IPS-NIHi11 (cell line): Measurements from ENCODE around the gene AK8.

Experiments
- DNase-seq: peaks from one replicate; pipeline ENCODE4 v3.0.0; 2012; ENCODE audit warnings: mixed read lengths, low spot score

Gene AK8

GRCh38 chr9:132770770-132771310 lies 107.2 kb downstream of the AK8 start:
- no peak for DNase-seq

- peak; percentile 85 for DNase-seq
Observed at GRCh38 chr9:132769906-132770769, 107.9 kb downstream of the AK8 start.

GRCh38 chr9:132768932-132769905 lies 108.9 kb downstream of the AK8 start:
- DNase-seq, result peak; percentile 76

GRCh38 chr9:132763574-132763973 lies 114.5 kb downstream of the AK8 start:
- DNase-seq, result no peak

GRCh38 chr9:132762896-132763295 lies 115.2 kb downstream of the AK8 start:
- DNase-seq, result no peak

GRCh38 chr9:132761602-132762001 lies 116.5 kb downstream of the AK8 start:
- no peak for DNase-seq

- DNase-seq, result no peak
Observed at GRCh38 chr9:132760057-132760456, 118.0 kb downstream of the AK8 start.

GRCh38 chr9:132757016-132757415 lies 121.1 kb downstream of the AK8 start:
- no peak for DNase-seq

- DNase-seq, result no peak
Observed at GRCh38 chr9:132756214-132756845, 121.8 kb downstream of the AK8 start.

- DNase-seq, result no peak
Observed at GRCh38 chr9:132755096-132755495, 123.0 kb downstream of the AK8 start.

- no peak for DNase-seq
Observed at GRCh38 chr9:132754236-132754635, 123.8 kb downstream of the AK8 start.

- DNase-seq, result no peak
Observed at GRCh38 chr9:132753593-132753880, 124.5 kb downstream of the AK8 start.

GRCh38 chr9:132752877-132753592 lies 125.0 kb downstream of the AK8 start:
- DNase-seq, result no peak

GRCh38 chr9:132750668-132751067 lies 127.4 kb downstream of the AK8 start:
- DNase-seq, result no peak

- DNase-seq, result no peak
Observed at GRCh38 chr9:132749306-132749705, 128.8 kb downstream of the AK8 start.

GRCh38 chr9:132748450-132748849 lies 129.6 kb downstream of the AK8 start:
- no peak for DNase-seq

GRCh38 chr9:132745756-132746709 lies 132.1 kb downstream of the AK8 start:
- no peak for DNase-seq

GRCh38 chr9:132744881-132745755 lies 133.0 kb downstream of the AK8 start:
- DNase-seq, result peak; percentile 51

- no peak for DNase-seq
Observed at GRCh38 chr9:132743931-132744479, 134.1 kb downstream of the AK8 start.
